ENCODE results near the gene KCNH1.

Gene KCNH1

GRCh38 chr1:211009944-211010343 lies 124.0 kb downstream of the KCNH1 start:
- TF ChIP-seq USF1 (IDR thresholded peaks at IDR 0.05) (no peak), NFIC (IDR thresholded peaks at IDR 0.05) (no peak), EGR1 (IDR thresholded peaks at IDR 0.05) (no peak), EP300 (IDR thresholded peaks at IDR 0.05; ENCODE audit: borderline replicate concordance) (no peak), CEBPB (IDR thresholded peaks at IDR 0.05) (no peak), ZBTB7A (IDR thresholded peaks at IDR 0.05; ENCODE audit: low read depth) (no peak), FOXM1 (IDR thresholded peaks at IDR 0.05; ENCODE audit: borderline replicate concordance, low read depth) (no peak), YY1 (IDR thresholded peaks at IDR 0.05; ENCODE audit: low read depth) (no peak), TCF12 (IDR thresholded peaks at IDR 0.05; ENCODE audit: low read depth) (no peak), TAF1 (IDR thresholded peaks at IDR 0.05; ENCODE audit: low read depth) (no peak), CREB1 (IDR thresholded peaks at IDR 0.05; ENCODE audit: low read depth) (no peak), MAX (IDR thresholded peaks at IDR 0.05) (no peak), RAD21 (IDR thresholded peaks at IDR 0.05; ENCODE audit: low read depth) (no peak), TEAD4 (IDR thresholded peaks at IDR 0.05) (no peak), REST (IDR thresholded peaks at IDR 0.05; ENCODE audit: low read depth) (no peak)

- TF ChIP-seq CEBPB (IDR thresholded peaks at IDR 0.05) (no peak), RAD21 (IDR thresholded peaks at IDR 0.05; ENCODE audit: low read depth) (no peak), NFIC (IDR thresholded peaks at IDR 0.05) (no peak), FOXM1 (IDR thresholded peaks at IDR 0.05; ENCODE audit: borderline replicate concordance, low read depth) (no peak), ZBTB7A (IDR thresholded peaks at IDR 0.05; ENCODE audit: low read depth) (no peak), MAX (IDR thresholded peaks at IDR 0.05) (no peak), CREB1 (IDR thresholded peaks at IDR 0.05; ENCODE audit: low read depth) (no peak), TAF1 (IDR thresholded peaks at IDR 0.05; ENCODE audit: low read depth) (no peak), USF1 (IDR thresholded peaks at IDR 0.05) (no peak)
These were observed 126.1 kb downstream of the KCNH1 start for GRCh38 chr1:211007830-211008229.

- TF ChIP-seq NFIC (IDR thresholded peaks at IDR 0.05) (no peak), MAX (IDR thresholded peaks at IDR 0.05) (no peak), USF1 (IDR thresholded peaks at IDR 0.05) (no peak), YY1 (IDR thresholded peaks at IDR 0.05; ENCODE audit: low read depth) (no peak), CEBPB (IDR thresholded peaks at IDR 0.05) (no peak), TAF1 (IDR thresholded peaks at IDR 0.05; ENCODE audit: low read depth) (no peak), EGR1 (IDR thresholded peaks at IDR 0.05) (no peak), FOXM1 (IDR thresholded peaks at IDR 0.05; ENCODE audit: borderline replicate concordance, low read depth) (no peak), REST (IDR thresholded peaks at IDR 0.05; ENCODE audit: low read depth) (no peak), TEAD4 (IDR thresholded peaks at IDR 0.05) (no peak), RAD21 (IDR thresholded peaks at IDR 0.05; ENCODE audit: low read depth) (no peak), TCF12 (IDR thresholded peaks at IDR 0.05; ENCODE audit: low read depth) (no peak), CREB1 (IDR thresholded peaks at IDR 0.05; ENCODE audit: low read depth) (no peak), EP300 (IDR thresholded peaks at IDR 0.05; ENCODE audit: borderline replicate concordance) (no peak), ZBTB7A (IDR thresholded peaks at IDR 0.05; ENCODE audit: low read depth) (no peak)
These were observed 141.1 kb downstream of the KCNH1 start for GRCh38 chr1:210992837-210993236.

GRCh38 chr1:210989905-210990304 lies 144.0 kb downstream of the KCNH1 start:
- TF ChIP-seq FOXM1 (IDR thresholded peaks at IDR 0.05; ENCODE audit: borderline replicate concordance, low read depth) (no peak), ZBTB7A (IDR thresholded peaks at IDR 0.05; ENCODE audit: low read depth) (no peak), EP300 (IDR thresholded peaks at IDR 0.05; ENCODE audit: borderline replicate concordance) (no peak)

- TF ChIP-seq EGR1 (IDR thresholded peaks at IDR 0.05) (no peak), FOXM1 (IDR thresholded peaks at IDR 0.05; ENCODE audit: borderline replicate concordance, low read depth) (no peak), TCF12 (IDR thresholded peaks at IDR 0.05; ENCODE audit: low read depth) (no peak), REST (IDR thresholded peaks at IDR 0.05; ENCODE audit: low read depth) (no peak), TAF1 (IDR thresholded peaks at IDR 0.05; ENCODE audit: low read depth) (no peak), CEBPB (IDR thresholded peaks at IDR 0.05) (no peak), RAD21 (IDR thresholded peaks at IDR 0.05; ENCODE audit: low read depth) (no peak), MAX (IDR thresholded peaks at IDR 0.05) (no peak), YY1 (IDR thresholded peaks at IDR 0.05; ENCODE audit: low read depth) (no peak), NFIC (IDR thresholded peaks at IDR 0.05) (no peak), USF1 (IDR thresholded peaks at IDR 0.05) (no peak), CREB1 (IDR thresholded peaks at IDR 0.05; ENCODE audit: low read depth) (no peak), TEAD4 (IDR thresholded peaks at IDR 0.05) (no peak), EP300 (IDR thresholded peaks at IDR 0.05; ENCODE audit: borderline replicate concordance) (no peak), ZBTB7A (IDR thresholded peaks at IDR 0.05; ENCODE audit: low read depth) (no peak)
These were observed 152.5 kb downstream of the KCNH1 start for GRCh38 chr1:210981490-210981889.
